HEK293 (cell line): ENCODE data around the gene TTC1.

Experiments used
- CTCF ChIA-PET: fragments of 350-600 bp; formaldehyde crosslinking; extraction: SDS; loops from one replicate; lab custom pipeline; 2021; ENCODE audit warnings: antibody characterized with exemption; lab: Yijun Ruan, JAX
- POLR2A ChIA-PET: fragments of 300-600 bp; formaldehyde crosslinking; extraction: SDS; loops from one replicate; lab custom pipeline; 2020; ENCODE audit warnings: antibody characterized with exemption, inconsistent platforms; lab: Yijun Ruan, JAX
- H3K27ac ChIP-seq: fragments of 200-500 bp; sonication (Bioruptor generic); 2 replicates; pipeline ENCODE4 v1.5.1; 2014; ENCODE audit warnings: low read depth, low read length, control low read depth, inconsistent platforms; ENCODE audit errors: extremely low read depth
- H3K36me3 ChIP-seq, 2 experiments: fragments of 200-500 bp in 1 of 2; sonication (Bioruptor generic) in 1 of 2; 1 replicate in 1 of 2; 2 replicates in 1 of 2; pipeline ENCODE4 v1.5.1; 2014 to 2017; ENCODE audit warnings: inconsistent platforms in 2 of 2, low read length in 2 of 2; ENCODE audit not compliant: control insufficient read depth in 2 of 2, insufficient read depth in 1 of 2
- H3K4me1 ChIP-seq: fragments of 200-500 bp; sonication (Bioruptor generic); 2 replicates; pipeline ENCODE4 v1.5.1; 2014; ENCODE audit warnings: mild to moderate bottlenecking, low read length, inconsistent platforms; ENCODE audit not compliant: control insufficient read depth, insufficient read depth
- H3K4me3 ChIP-seq: 2 replicates; pipeline ENCODE4 v1.5.1; 2011; ENCODE audit warnings: low read depth, mild to moderate bottlenecking, control low read depth, low read length, moderate library complexity
- H3K9me3 ChIP-seq: fragments of 200-500 bp; sonication (Bioruptor generic); 2 replicates; pipeline ENCODE4 v1.5.1; 2014; ENCODE audit warnings: low read depth, low read length, inconsistent platforms; ENCODE audit not compliant: control insufficient read depth, insufficient read depth
- GFI1B ChIP-seq: fragments of 450-650 bp; formaldehyde crosslinking; IDR thresholded peaks from 2 replicates; pipeline ENCODE4 v1.5.1; 2016; ENCODE audit warnings: missing biosample characterization, missing genetic modification characterization
- GLIS1 ChIP-seq: fragments of 450-650 bp; formaldehyde crosslinking; IDR thresholded peaks from 2 replicates; pipeline ENCODE4 v1.5.1; 2016; ENCODE audit warnings: missing biosample characterization, missing genetic modification characterization
- HOXD13 ChIP-seq: sonication (generic); formaldehyde crosslinking; IDR thresholded peaks from 2 replicates; pipeline ENCODE4 v1.8.0; 2022; ENCODE audit warnings: missing genetic modification reagents, borderline replicate concordance
- MZF1 ChIP-seq: fragments of 450-650 bp; formaldehyde crosslinking; IDR thresholded peaks from 2 replicates; pipeline ENCODE4 v1.5.1; 2017; ENCODE audit warnings: missing biosample characterization, missing genetic modification characterization, borderline replicate concordance
- SCRT2 ChIP-seq: fragments of 450-650 bp; formaldehyde crosslinking; IDR thresholded peaks from 2 replicates; pipeline ENCODE4 v1.5.1; 2016; ENCODE audit warnings: missing biosample characterization, missing genetic modification characterization
- SP3 ChIP-seq: fragments of 450-650 bp; formaldehyde crosslinking; IDR thresholded peaks from 2 replicates; pipeline ENCODE4 v1.5.1; 2016; ENCODE audit warnings: missing biosample characterization, missing genetic modification characterization
- TRIM28 ChIP-seq: IDR thresholded peaks from 2 replicates; pipeline ENCODE4 v1.6.1; 2011; ENCODE audit warnings: low read length, control low read depth, borderline replicate concordance
- YY1 ChIP-seq: fragments of 450-650 bp; formaldehyde crosslinking; IDR thresholded peaks from 2 replicates; pipeline ENCODE4 v1.5.1; 2018; ENCODE audit warnings: missing biosample characterization, missing genetic modification characterization
- ZBTB20 ChIP-seq: fragments of 450-650 bp; formaldehyde crosslinking; IDR thresholded peaks from 2 replicates; pipeline ENCODE4 v1.5.1; 2016; ENCODE audit warnings: missing biosample characterization, missing genetic modification characterization
- ZBTB21 ChIP-seq: fragments of 450-650 bp; formaldehyde crosslinking; IDR thresholded peaks from 2 replicates; pipeline ENCODE4 v1.5.1; 2017; ENCODE audit warnings: missing biosample characterization, missing genetic modification characterization
- ZNF19 ChIP-seq: fragments of 450-650 bp; formaldehyde crosslinking; IDR thresholded peaks from 2 replicates; pipeline ENCODE4; 2016; ENCODE audit warnings: missing biosample characterization, missing genetic modification characterization, low read depth
- ZNF274 ChIP-seq, 2 experiments: fragments of 200-500 bp in 1 of 2; fragments of 450-650 bp in 1 of 2; sonication (Bioruptor generic) in 1 of 2; formaldehyde crosslinking in 1 of 2; IDR thresholded peaks; 2 replicates each; pipeline versions ENCODE4 v1.5.1 to v1.6.1; 2014 to 2016; ENCODE audit warnings: borderline replicate concordance in 1 of 2, inconsistent platforms in 1 of 2, low read length in 1 of 2, missing biosample characterization in 1 of 2, missing genetic modification characterization in 1 of 2
- ZNF335 ChIP-seq: fragments of 450-650 bp; formaldehyde crosslinking; conservative IDR thresholded peaks from 2 replicates; pipeline ENCODE4 v1.5.1; 2016; ENCODE audit warnings: missing biosample characterization, missing genetic modification characterization
- ZNF354C ChIP-seq: fragments of 450-650 bp; formaldehyde crosslinking; IDR thresholded peaks from 2 replicates; pipeline ENCODE4 v1.5.1; 2016; ENCODE audit warnings: missing biosample characterization, missing genetic modification characterization, low read depth, borderline replicate concordance
- ZNF366 ChIP-seq: fragments of 450-650 bp; formaldehyde crosslinking; conservative IDR thresholded peaks from 2 replicates; pipeline ENCODE4 v1.5.1; 2016; ENCODE audit warnings: missing biosample characterization, missing genetic modification characterization
- ZNF394 ChIP-seq: fragments of 450-650 bp; formaldehyde crosslinking; IDR thresholded peaks from 2 replicates; pipeline ENCODE4 v1.5.1; 2016; ENCODE audit warnings: missing biosample characterization, missing genetic modification characterization, mild to moderate bottlenecking, moderate library complexity, borderline replicate concordance
- ZNF404 ChIP-seq: fragments of 450-650 bp; formaldehyde crosslinking; IDR thresholded peaks from 2 replicates; pipeline ENCODE4 v1.5.1; 2017; ENCODE audit warnings: missing biosample characterization, missing genetic modification characterization
- ZNF623 ChIP-seq: fragments of 450-650 bp; formaldehyde crosslinking; IDR thresholded peaks from 2 replicates; pipeline ENCODE4 v1.5.1; 2016; ENCODE audit warnings: missing biosample characterization, missing genetic modification characterization
- ZNF658 ChIP-seq: fragments of 450-650 bp; formaldehyde crosslinking; IDR thresholded peaks from 2 replicates; pipeline ENCODE4; 2016; ENCODE audit warnings: missing biosample characterization, missing genetic modification characterization
- ZNF670 ChIP-seq: fragments of 450-650 bp; formaldehyde crosslinking; IDR thresholded peaks from 2 replicates; pipeline ENCODE4 v1.5.1; 2016; ENCODE audit warnings: missing biosample characterization, missing genetic modification characterization, low read depth
- ZNF785 ChIP-seq: fragments of 450-650 bp; formaldehyde crosslinking; IDR thresholded peaks from 2 replicates; pipeline ENCODE4 v1.5.1; 2016; ENCODE audit warnings: missing biosample characterization, missing genetic modification characterization
- ZNF792 ChIP-seq: fragments of 450-650 bp; formaldehyde crosslinking; IDR thresholded peaks from 2 replicates; pipeline ENCODE4 v1.5.1; 2016; ENCODE audit warnings: missing biosample characterization, missing genetic modification characterization
- ZNF837 ChIP-seq: fragments of 450-650 bp; formaldehyde crosslinking; IDR thresholded peaks from 2 replicates; pipeline ENCODE4 v1.5.1; 2016; ENCODE audit warnings: missing biosample characterization, missing genetic modification characterization
- ZSCAN16 ChIP-seq: fragments of 450-650 bp; formaldehyde crosslinking; IDR thresholded peaks from 2 replicates; pipeline ENCODE4 v1.5.1; 2016; ENCODE audit warnings: missing biosample characterization, missing genetic modification characterization
- ZSCAN5A ChIP-seq: fragments of 450-650 bp; formaldehyde crosslinking; IDR thresholded peaks from 2 replicates; pipeline ENCODE4 v1.5.1; 2016; ENCODE audit warnings: missing biosample characterization, missing genetic modification characterization
- TF ChIP-seq, protein P1 (sequence below): fragments of 450-650 bp; formaldehyde crosslinking; IDR thresholded peaks from 2 replicates; pipeline ENCODE4 v1.5.1; 2016; ENCODE audit warnings: missing biosample characterization, missing genetic modification characterization
- TF ChIP-seq, protein P2 (sequence below): fragments of 450-650 bp; formaldehyde crosslinking; IDR thresholded peaks from 2 replicates; pipeline ENCODE4 v1.5.1; 2016; ENCODE audit warnings: missing biosample characterization, missing genetic modification characterization
- TF ChIP-seq, protein P3 (sequence below): fragments of 450-650 bp; formaldehyde crosslinking; IDR thresholded peaks from 2 replicates; pipeline ENCODE4 v1.5.1; 2017; ENCODE audit warnings: missing biosample characterization, missing genetic modification characterization

TTC1 gene

DNA sequence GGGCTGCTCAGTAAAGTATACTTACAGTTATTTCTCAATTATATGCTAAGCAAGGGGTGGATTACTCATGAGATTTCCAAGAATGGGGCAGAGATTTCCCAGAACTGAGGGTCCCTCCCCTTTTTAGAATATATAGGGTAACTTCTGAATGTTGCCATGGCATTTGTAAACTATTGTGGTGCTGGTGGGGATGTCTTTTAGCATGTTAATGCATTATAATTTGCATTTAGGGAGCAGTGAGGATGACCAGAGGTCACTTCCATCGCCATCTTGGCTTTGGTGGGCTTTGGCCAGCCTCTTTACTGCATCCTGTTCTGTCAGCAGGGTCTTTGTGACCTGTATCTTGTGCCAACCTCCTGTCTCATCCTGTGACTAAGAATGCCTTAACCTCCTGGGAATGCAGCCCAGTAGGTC is 35.5 kb downstream of the TTC1 start:
- H3K9me3 ChIP-seq, result no peaks in the 10 kb centered on the region
- no peak for TF ChIP-seq ZNF404 (tag by site-specific recombination)
- no peak for TF ChIP-seq ZSCAN5A
- TF ChIP-seq, protein P1, sequence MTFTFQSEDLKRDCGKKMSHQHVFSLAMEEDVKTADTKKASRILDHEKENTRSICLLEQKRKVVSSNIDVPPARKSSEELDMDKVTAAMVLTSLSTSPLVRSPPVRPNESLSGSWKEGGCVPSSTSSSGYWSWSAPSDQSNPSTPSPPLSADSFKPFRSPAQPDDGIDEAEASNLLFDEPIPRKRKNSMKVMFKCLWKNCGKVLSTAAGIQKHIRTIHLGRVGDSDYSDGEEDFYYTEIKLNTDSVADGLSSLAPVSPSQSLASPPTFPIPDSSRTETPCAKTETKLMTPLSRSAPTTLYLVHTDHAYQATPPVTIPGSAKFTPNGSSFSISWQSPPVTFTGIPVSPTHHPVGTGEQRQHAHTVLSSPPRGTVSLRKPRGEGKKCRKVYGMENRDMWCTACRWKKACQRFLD (tag by site-specific recombination), result no peak
- TF ChIP-seq SCRT2 (tag by site-specific recombination), result no peak
- no peak for TF ChIP-seq ZBTB20 (tag by site-specific recombination)
- TF ChIP-seq ZNF658 (tag by site-specific recombination), result no peak
- no peak for TF ChIP-seq ZNF394 (tag by site-specific recombination)
- no peak for TF ChIP-seq ZNF366 (tag by site-specific recombination)
- no peak for TF ChIP-seq ZNF623 (tag by site-specific recombination)
- no peak for TF ChIP-seq ZNF670 (tag by site-specific recombination)
- no peak for TF ChIP-seq ZNF274 (IDR thresholded peaks at IDR 0.05; ENCODE audit: low read length)
- no peak for TF ChIP-seq ZNF274 (tag by site-specific recombination; IDR thresholded peaks at IDR 0.05; ENCODE audit: borderline replicate concordance)
- TF ChIP-seq YY1 (tag by site-specific recombination), result no peak
- no peak for TF ChIP-seq GLIS1 (tag by site-specific recombination)
- TF ChIP-seq ZNF837 (tag by site-specific recombination), result no peak
- no peak for TF ChIP-seq ZSCAN16 (tag by site-specific recombination)
- TF ChIP-seq ZNF354C (tag by site-specific recombination), result no peak
- TF ChIP-seq TRIM28, result no peak
- TF ChIP-seq GFI1B (tag by site-specific recombination), result no peak
- TF ChIP-seq, protein P2, sequence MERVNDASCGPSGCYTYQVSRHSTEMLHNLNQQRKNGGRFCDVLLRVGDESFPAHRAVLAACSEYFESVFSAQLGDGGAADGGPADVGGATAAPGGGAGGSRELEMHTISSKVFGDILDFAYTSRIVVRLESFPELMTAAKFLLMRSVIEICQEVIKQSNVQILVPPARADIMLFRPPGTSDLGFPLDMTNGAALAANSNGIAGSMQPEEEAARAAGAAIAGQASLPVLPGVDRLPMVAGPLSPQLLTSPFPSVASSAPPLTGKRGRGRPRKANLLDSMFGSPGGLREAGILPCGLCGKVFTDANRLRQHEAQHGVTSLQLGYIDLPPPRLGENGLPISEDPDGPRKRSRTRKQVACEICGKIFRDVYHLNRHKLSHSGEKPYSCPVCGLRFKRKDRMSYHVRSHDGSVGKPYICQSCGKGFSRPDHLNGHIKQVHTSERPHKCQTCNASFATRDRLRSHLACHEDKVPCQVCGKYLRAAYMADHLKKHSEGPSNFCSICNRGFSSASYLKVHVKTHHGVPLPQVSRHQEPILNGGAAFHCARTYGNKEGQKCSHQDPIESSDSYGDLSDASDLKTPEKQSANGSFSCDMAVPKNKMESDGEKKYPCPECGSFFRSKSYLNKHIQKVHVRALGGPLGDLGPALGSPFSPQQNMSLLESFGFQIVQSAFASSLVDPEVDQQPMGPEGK (tag by site-specific recombination), result no peak
- TF ChIP-seq, all 188 proteins: peak for 0
- ChIA-PET CTCF (interaction anchor here (0.6 kb wide), 1 partner anchor 346 kb away, joined by 7 read pairs; no protein-coding TSS in a partner anchor), POLR2A (no interaction called here)
- Histone ChIP-seq H3K27ac (no peak overlapping the region), H3K4me1 (no peaks in the 10 kb centered on the region), H3K36me3 (peaks cover 38 to 66% of the 10 kb centered on the region in 2 experiments), H3K4me3 (no peak overlapping the region)

GRCh38 chr5:160044967-160045366 is 36.0 kb downstream of the TTC1 start:
- Histone ChIP-seq H3K27ac (no peak overlapping the region), H3K36me3 (peaks cover 44 to 66% of the 10 kb centered on the region in 2 experiments)
- CTCF ChIA-PET, result interaction anchor here (0.6 to 0.9 kb wide), 2 partner anchors 345 to 394 kb away, joined by 3 to 7 read pairs; no protein-coding TSS in a partner anchor

More at GRCh38 chr5:160044967-160045366, 36.0 kb downstream of the TTC1 start:
- Histone ChIP-seq H3K9me3 (no peaks in the 10 kb centered on the region), H3K4me3 (no peak overlapping the region)
- no peak for TF ChIP-seq ZNF792 (tag by site-specific recombination)
- TF ChIP-seq ZNF19 (tag by site-specific recombination), result no peak
- TF ChIP-seq ZNF335, result no peak
- no peak for TF ChIP-seq HOXD13 (CRISPR knock-in tag)
- no peak for TF ChIP-seq ZNF785 (tag by site-specific recombination)
- no peak for TF ChIP-seq ZBTB21 (tag by site-specific recombination)
- TF ChIP-seq, protein P3, sequence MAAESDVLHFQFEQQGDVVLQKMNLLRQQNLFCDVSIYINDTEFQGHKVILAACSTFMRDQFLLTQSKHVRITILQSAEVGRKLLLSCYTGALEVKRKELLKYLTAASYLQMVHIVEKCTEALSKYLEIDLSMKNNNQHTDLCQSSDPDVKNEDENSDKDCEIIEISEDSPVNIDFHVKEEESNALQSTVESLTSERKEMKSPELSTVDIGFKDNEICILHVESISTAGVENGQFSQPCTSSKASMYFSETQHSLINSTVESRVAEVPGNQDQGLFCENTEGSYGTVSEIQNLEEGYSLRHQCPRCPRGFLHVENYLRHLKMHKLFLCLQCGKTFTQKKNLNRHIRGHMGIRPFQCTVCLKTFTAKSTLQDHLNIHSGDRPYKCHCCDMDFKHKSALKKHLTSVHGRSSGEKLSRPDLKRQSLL (tag by site-specific recombination), result no peak
- no peak for TF ChIP-seq MZF1
- TF ChIP-seq SP3, result no peak
- TF ChIP-seq, all 188 proteins: peak for 0
- POLR2A ChIA-PET, result interaction anchor here (0.5 kb wide), 1 partner anchor 306 kb away, joined by 3 read pairs; no protein-coding TSS in a partner anchor
- H3K4me1 ChIP-seq, result no peaks in the 10 kb centered on the region
